SK-N-SH treated with all-trans-retinoic acid at 6 μM for 48 hours (cell line): ENCODE data around the gene TMEM238L.

ENCODE experiments used
- ARNTL ChIP-seq: fragments of 450-650 bp; formaldehyde crosslinking; IDR thresholded peaks from 2 replicates; pipeline ENCODE4 v1.5.0; 2020; ENCODE audit warnings: low read depth, mild to moderate bottlenecking, moderate library complexity, borderline replicate concordance
- BACH2 ChIP-seq: fragments of 250-450 bp; sonication (Bioruptor Pico); IDR thresholded peaks from 2 replicates; pipeline ENCODE4 v1.9.0; 2021; ENCODE audit warnings: mild to moderate bottlenecking, borderline replicate concordance
- CREB5 ChIP-seq: fragments of 250-450 bp; sonication (Bioruptor Pico); IDR thresholded peaks from 2 replicates; pipeline ENCODE4 v1.5.1; 2020; ENCODE audit warnings: low read depth, mild to moderate bottlenecking, moderate library complexity
- GLIS3 ChIP-seq: fragments of 250-450 bp; sonication (Bioruptor Pico); IDR thresholded peaks from 2 replicates; pipeline ENCODE4 v1.5.0; 2020; ENCODE audit warnings: mild to moderate bottlenecking, moderate library complexity
- PATZ1 ChIP-seq: fragments of 250-450 bp; sonication (Bioruptor Pico); IDR thresholded peaks from 2 replicates; pipeline ENCODE4 v1.8.0; 2020; ENCODE audit warnings: mild to moderate bottlenecking, moderate library complexity, borderline replicate concordance
- RARB ChIP-seq: fragments of 250-450 bp; sonication (Bioruptor Pico); IDR thresholded peaks from 2 replicates; pipeline ENCODE4 v1.8.0; 2021; ENCODE audit warnings: mild to moderate bottlenecking, moderate library complexity
- TCF4 ChIP-seq: fragments of 250-450 bp; sonication (Bioruptor Pico); IDR thresholded peaks from 2 replicates; pipeline ENCODE4 v1.8.0; 2021; ENCODE audit warnings: mild to moderate bottlenecking, moderate library complexity, borderline replicate concordance
- ZFP30 ChIP-seq: fragments of 450-650 bp; formaldehyde crosslinking; IDR thresholded peaks from 2 replicates; pipeline ENCODE4 v1.5.0; 2022; ENCODE audit warnings: mild to moderate bottlenecking, moderate library complexity

- no peak for TF ChIP-seq ZFP30 (CRISPR knock-in tag)
- no peak for TF ChIP-seq RARB (CRISPR knock-in tag)
- no peak for TF ChIP-seq BACH2 (CRISPR knock-in tag)
- TF ChIP-seq ARNTL (CRISPR knock-in tag), result no peak
- no peak for TF ChIP-seq TCF4
- TF ChIP-seq PATZ1 (CRISPR knock-in tag), result no peak
- TF ChIP-seq CREB5, result no peak
- TF ChIP-seq GLIS3 (CRISPR knock-in tag), result no peak
Measured at GRCh38 chr17:10779609-10780008, 24.3 kb downstream of the TMEM238L start.
